HG03342 (cell line): ENCODE data around the gene CTDSP1.

Experiments used
- ATAC-seq: cut with Tn5 transposase; IDR thresholded peaks from one replicate; pipeline ENCODE4 v1.9.1; 2021; ENCODE audit warnings: mild to moderate bottlenecking, moderate library complexity; ENCODE audit not compliant: unreplicated experiment

Gene CTDSP1

DNA sequence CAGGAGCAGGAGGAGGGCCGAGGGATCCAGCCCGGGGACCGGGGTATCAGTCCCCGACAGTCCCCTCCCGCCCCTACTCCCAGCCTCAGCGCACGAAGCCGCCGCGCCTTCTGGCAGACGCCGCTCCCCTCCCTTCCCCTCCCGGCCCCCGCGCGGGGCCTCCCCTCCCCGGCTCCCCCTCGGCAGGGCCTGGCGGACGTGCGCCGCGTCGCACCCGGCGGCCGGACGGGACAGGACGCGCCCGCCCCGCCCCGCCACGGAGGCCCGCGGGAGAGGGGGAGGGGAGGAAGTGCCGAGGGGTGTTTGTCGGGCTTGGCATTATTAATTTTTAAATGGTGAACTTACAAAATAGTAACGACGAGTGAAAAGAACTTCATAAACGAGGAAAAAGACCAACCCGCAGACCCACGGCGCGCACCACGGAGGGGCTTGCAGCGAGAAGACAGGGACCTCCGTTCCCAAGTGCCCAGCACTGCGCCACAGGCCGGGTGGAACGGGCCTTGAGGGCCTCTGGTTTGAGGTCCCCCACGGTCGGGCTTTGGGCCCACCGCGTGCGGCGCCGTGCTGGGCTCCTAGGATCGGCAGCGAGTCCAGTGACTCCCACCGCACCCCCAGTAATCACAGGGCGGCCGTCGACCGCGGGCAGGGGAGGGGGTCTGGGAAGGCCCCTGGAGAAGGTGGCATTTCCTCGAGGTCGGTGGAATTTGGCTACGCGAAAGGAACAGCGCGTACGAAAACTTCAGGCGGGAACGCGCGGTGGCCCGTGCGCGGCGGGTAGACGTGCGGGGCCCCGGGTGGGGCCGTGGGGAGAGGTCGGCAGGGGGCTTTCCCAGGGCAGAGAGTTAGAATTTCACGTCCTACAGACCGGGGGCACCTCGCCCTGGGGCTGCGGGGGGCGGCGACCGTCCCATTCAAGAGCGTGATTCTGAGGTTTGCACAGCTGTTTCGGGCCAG is 954 bp upstream of the CTDSP1 start:
- ATAC-seq = peak; percentile 25

GRCh38 chr2:218400167-218400929 is 680 bp downstream of the CTDSP1 start:
- ATAC-seq = no peak

GRCh38 chr2:218400930-218401881 is 1.5 kb downstream of the CTDSP1 start:
- no peak for ATAC-seq

- ATAC-seq = no peak
Measured at GRCh38 chr2:218401890-218402289, 2.2 kb downstream of the CTDSP1 start.

DNA sequence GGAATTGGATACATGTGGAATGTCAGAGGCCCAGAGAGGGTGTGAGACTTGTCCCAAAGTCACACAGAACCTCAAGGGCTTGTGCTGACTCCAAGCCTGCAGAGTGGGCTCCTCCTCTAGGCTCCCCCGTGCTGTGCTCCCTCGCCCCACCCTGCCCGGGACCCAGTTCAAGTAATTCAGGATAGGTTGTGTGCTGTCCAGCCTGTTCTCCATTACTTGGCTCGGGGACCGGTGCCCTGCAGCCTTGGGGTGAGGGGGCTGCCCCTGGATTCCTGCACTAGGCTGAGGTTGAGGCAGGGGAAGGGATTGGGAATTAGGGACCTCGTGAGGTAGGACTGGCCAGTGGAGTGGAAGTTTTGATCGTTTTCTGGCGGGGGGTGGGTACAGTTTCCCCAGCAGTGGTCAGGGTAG is 2.8 kb downstream of the CTDSP1 start:
- ATAC-seq = no peak

DNA sequence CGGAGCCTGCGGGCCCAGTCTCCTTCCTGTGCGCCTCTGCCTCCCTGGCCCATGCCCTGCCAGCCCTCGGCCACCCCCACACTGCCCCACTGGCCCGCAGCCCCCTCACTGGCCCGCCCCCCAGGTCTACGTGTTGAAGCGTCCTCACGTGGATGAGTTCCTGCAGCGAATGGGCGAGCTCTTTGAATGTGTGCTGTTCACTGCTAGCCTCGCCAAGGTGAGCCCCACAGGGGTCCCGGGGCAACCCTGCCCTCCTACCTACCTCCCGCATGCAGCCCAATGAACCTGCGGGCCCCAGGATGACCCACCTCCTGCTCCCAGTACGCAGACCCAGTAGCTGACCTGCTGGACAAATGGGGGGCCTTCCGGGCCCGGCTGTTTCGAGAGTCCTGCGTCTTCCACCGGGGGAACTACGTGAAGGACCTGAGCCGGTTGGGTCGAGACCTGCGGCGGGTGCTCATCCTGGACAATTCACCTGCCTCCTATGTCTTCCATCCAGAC is 3.3 kb downstream of the CTDSP1 start:
- ATAC-seq = no peak

DNA sequence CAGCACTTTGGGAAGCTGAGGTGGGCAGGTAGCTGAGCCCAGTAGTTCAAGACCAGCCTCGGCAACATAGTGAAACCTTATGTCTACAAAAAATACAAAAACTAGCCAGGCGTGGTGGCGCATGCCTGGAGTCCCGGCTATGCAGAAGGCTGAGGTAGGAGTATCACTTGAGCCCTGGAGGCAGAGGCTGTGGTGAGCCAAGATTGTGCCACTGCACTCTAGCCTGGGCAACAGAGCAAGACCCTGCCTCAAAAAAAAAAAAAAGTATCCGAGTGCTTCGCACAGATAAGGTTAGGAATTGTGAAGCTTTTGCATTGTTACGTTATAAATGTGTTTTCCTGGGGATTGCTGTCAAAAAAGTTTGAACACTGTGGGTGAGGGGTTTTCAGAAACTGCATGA is 4.1 kb downstream of the CTDSP1 start:
- ATAC-seq = no peak

- ATAC-seq = no peak
Measured at GRCh38 chr2:218404351-218405085, 4.8 kb downstream of the CTDSP1 start.

GRCh38 chr2:218405086-218405745 is 5.5 kb downstream of the CTDSP1 start:
- no peak for ATAC-seq

DNA sequence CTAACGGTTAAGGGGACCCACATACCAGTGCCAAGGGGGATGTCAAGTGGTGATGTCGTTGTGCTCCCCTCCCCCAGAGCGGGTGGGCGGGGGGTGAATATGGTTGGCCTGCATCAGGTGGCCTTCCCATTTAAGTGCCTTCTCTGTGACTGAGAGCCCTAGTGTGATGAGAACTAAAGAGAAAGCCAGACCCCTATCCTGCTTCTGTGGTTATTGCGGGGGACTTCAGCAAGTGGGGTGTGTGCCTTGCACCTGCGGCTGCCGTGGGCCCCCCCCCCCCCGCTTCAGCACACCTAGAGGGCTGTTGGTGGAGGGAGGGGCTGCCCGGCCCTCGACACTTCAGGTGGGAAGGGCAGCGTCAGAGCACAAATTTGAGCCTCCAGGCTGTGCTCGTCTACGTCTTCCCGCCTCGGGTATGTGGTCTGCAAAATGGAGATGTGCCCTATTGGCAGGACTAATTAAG is 6.1 kb downstream of the CTDSP1 start:
- ATAC-seq = peak; percentile 5

GRCh38 chr2:218406209-218406948 is 6.7 kb downstream of the CTDSP1 start:
- ATAC-seq = peak; percentile 83

- ATAC-seq = peak; percentile 3
Measured at GRCh38 chr2:218406949-218407618, 7.4 kb downstream of the CTDSP1 start.

GRCh38 chr2:218407717-218408116 is 8.0 kb downstream of the CTDSP1 start:
- ATAC-seq = no peak

- no peak for ATAC-seq
Measured at GRCh38 chr2:218418321-218418716, 18.7 kb downstream of the CTDSP1 start.

DNA sequence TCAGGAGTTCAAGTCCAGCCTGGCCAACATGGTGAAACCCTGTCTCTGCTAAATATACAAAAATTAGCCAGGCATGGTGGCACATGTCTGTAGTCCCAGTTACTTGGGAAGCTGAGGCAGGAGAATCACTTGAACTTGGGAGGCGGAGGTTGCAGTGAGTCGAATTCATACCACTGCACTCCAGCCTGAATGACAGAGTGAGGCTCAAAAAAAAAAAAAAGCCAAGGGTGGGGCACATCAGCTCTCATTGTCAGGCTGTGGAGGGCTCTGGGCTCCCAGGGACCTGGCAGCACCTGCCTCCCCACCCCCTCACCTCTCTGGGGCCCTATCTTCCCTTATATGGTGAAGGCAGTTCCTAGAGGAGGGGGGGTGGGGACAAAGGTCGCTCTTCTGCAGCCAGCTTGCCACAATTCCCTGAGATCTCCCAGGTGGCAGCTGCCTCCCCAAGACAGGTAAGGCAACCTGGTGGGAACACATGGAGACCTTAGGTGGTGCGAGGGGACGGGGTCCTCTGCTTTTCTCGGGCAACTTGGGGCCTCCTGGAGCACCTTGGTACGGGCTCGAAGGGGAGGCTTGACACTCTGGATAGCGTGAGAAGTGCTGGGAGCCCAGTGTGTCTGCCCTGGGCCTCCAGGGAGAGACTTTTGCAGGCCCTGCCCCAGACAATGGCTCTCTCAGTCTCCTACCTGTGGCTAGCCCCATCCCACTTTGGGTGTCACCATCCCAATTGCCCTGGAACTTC is 19.2 kb downstream of the CTDSP1 start, which contains the start of gene VIL1:
TSS of gene VIL1 (plus strand) at position 407 of the 742 bp plus-strand sequence. CDS start 4,656 bp downstream, outside the sequence.
- ATAC-seq = no peak

- no peak for ATAC-seq
Measured at GRCh38 chr2:218419630-218420216, 20.1 kb downstream of the CTDSP1 start.

DNA sequence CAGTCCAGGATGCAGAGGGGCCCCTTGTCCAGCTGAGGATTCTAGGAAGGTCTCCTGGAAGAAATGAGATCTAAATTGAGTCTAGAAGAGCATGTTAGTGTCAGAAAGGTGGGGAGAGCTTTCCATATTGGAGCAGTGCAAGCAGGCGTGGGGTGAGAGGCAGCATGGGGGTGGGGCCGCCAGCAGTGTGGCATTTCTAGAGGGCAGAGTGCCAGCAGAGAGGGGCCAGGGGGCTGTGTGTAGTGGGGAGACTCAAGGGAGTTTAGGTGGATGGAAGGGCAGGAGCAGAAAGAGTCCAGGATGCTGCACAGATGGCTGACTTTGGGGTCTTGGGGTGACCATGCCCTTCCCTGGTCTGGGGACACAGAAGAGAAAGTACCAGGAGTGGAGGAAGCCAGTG is 21.4 kb downstream of the CTDSP1 start:
- no peak for ATAC-seq
